Bronchial epithelial cell (primary cell): ENCODE measurements around the gene FHOD3. TPM values are rescaled to one million over a fixed set of nuclear protein-coding genes. Genes with fewer than 3 reads are reported as not detected.

Experiments
- DNase-seq: peaks from one replicate; pipeline ENCODE4 v3.0.0-alpha.2; 2010; ENCODE audit warnings: low read depth
- FAIRE-seq: peaks from 2 replicates; lab custom pipeline; 2011; peaks lifted over from hg19 to GRCh38; lab: Jason Lieb, UNC
- H3K27me3 ChIP-seq: 2 replicates; pipeline ENCODE4 v1.5.1; 2011; ENCODE audit warnings: low read length; ENCODE audit not compliant: control insufficient read depth, insufficient read depth
- H3K36me3 ChIP-seq: 2 replicates; pipeline ENCODE4 v1.5.1; 2011; ENCODE audit warnings: low read length; ENCODE audit not compliant: control insufficient read depth, insufficient read depth
- H3K4me3 ChIP-seq: 2 replicates; pipeline ENCODE4 v1.5.1; 2011; ENCODE audit warnings: mild to moderate bottlenecking, low read depth, low read length, control low read depth
- total RNA-seq: library from RNA; depleted of rRNA; stranded (reverse); fragments of >200 nt; gene quantifications from 2 replicates; pipeline ENCODE4 v1.2.1, GENCODE V29; 2014
- TF ChIP-seq, protein P1 (sequence below): IDR thresholded peaks from 2 replicates; pipeline ENCODE4 v1.5.1; 2011; ENCODE audit warnings: mild to moderate bottlenecking, moderate library complexity, low read length, control low read depth, inconsistent platforms; ENCODE audit not compliant: insufficient read depth, severe bottlenecking

FHOD3 gene
- total RNA-seq, 1 donor from 2014 or later, result 15.8 TPM

DNA sequence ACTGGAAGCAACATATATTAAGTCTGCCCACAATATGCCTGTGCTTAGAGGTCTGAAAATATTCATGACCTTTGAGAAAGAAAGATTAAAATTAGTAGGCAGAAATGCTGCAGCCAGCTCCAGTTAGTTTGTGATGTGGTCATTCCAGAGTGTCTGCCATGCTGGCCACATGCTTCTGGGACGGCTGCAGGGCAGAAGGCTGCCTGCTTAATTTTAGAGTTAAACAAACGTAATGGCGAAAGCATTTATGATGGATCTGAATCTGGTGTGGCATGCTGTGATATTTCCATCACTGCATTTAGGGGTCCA lies 95.4 kb downstream of the FHOD3 start:
- Histone ChIP-seq H3K4me3 (no peak overlapping the region), H3K36me3 (no peaks in the 10 kb centered on the region), H3K27me3 (no peaks in the 10 kb centered on the region)
- FAIRE-seq, result no peak
- no peak for DNase-seq
- TF ChIP-seq, protein P1, sequence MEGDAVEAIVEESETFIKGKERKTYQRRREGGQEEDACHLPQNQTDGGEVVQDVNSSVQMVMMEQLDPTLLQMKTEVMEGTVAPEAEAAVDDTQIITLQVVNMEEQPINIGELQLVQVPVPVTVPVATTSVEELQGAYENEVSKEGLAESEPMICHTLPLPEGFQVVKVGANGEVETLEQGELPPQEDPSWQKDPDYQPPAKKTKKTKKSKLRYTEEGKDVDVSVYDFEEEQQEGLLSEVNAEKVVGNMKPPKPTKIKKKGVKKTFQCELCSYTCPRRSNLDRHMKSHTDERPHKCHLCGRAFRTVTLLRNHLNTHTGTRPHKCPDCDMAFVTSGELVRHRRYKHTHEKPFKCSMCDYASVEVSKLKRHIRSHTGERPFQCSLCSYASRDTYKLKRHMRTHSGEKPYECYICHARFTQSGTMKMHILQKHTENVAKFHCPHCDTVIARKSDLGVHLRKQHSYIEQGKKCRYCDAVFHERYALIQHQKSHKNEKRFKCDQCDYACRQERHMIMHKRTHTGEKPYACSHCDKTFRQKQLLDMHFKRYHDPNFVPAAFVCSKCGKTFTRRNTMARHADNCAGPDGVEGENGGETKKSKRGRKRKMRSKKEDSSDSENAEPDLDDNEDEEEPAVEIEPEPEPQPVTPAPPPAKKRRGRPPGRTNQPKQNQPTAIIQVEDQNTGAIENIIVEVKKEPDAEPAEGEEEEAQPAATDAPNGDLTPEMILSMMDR, result no peak

DNA sequence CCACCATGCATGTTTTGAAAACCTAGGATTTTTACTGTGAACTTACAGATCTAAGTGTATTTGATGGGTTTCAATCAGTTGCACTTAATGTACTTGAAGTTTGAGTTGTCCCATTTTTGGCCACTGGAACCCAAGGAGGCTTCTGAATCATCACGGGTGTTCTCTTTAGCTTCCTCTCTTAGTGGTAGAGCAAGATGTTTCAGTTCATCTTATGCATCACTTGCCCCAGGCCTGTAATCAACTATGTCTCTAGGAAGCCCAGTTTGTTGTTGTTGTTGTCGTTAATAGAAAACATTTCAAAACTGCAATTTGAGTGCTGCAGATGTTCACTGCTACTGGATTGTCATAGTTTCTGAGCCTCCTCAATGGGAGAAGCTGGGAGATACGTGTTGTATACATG lies 97.0 kb downstream of the FHOD3 start:
- Histone ChIP-seq H3K4me3 (no peak overlapping the region), H3K36me3 (no peaks in the 10 kb centered on the region), H3K27me3 (no peaks in the 10 kb centered on the region)
- DNase-seq (peak; percentile 56), FAIRE-seq (no peak)
- TF ChIP-seq, protein P1, result no peak

DNA sequence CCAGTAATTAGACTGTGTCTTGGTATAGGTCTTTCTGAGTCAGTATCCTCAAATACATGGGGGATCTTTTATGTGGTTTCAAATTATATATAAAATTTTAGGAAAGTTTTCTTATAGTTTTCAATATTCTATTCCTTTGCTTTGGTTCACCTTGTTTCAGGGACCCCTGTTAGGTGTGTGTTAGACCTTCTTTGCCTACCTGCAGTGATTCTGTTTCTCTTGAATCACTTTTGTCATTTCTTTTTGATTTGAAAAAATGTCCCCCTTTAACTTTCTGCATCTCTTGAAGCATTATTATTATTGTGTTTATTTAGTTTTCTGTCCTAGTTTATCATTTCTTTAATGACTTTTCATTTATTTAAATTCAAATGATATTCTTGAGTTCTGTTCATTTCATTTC lies 98.7 kb downstream of the FHOD3 start:
- DNase-seq, result no peak

DNA sequence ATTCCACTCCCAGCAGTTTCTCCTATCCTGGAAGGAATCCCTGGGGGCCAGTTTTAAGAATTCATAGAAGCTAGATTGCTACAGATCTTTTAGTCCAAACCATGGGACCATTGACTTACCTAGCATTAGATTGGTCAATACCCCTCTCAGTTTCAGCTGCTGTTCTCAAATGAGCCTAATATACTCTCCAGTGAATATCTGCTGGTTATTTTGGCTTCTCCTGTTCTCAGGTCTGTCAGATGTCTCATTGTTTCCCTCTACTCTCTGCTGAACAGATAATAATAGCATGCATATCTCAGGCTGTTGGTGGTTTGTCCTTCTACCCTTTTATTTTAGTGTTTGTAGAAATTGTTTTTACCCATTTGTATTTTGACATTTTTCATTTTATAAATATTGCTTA lies 99.5 kb downstream of the FHOD3 start:
- no peak for FAIRE-seq
- TF ChIP-seq, protein P1, result no peak
- no peaks in the 10 kb centered on the region for H3K27me3 ChIP-seq
- H3K36me3 ChIP-seq, result no peaks in the 10 kb centered on the region
- DNase-seq, result no peak
- no peak overlapping the region for H3K4me3 ChIP-seq

More for the DNA sequence above, 98.7 kb downstream of the FHOD3 start:
- Histone ChIP-seq H3K36me3 (no peaks in the 10 kb centered on the region), H3K4me3 (no peak overlapping the region), H3K27me3 (no peaks in the 10 kb centered on the region)
- TF ChIP-seq, protein P1, result no peak
- FAIRE-seq, result no peak

DNA sequence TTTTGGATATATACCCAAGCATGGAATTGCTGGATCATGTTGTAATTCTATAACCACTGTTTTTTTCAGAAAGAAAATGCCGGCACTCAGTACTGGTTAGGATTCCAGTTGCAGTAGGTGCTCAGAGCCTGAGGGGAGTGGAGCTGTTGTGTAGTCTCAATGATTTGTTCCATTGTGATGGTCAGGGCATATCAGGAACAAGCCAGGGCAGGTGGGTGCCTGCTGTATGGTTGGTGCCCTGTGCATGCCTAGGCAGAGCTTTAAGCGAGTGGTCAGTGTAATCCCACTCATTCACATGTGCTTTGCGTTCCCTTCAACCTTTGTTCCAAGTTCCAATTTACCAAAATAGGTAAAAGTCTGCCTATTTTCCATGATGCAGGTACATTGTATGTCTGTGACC lies 100.9 kb downstream of the FHOD3 start:
- no peak overlapping the region for H3K4me3 ChIP-seq
- TF ChIP-seq, protein P1, result no peak
- peak; percentile 97 for DNase-seq
- peak; percentile 55 for FAIRE-seq
- H3K27me3 ChIP-seq, result no peaks in the 10 kb centered on the region
- no peaks in the 10 kb centered on the region for H3K36me3 ChIP-seq

DNA sequence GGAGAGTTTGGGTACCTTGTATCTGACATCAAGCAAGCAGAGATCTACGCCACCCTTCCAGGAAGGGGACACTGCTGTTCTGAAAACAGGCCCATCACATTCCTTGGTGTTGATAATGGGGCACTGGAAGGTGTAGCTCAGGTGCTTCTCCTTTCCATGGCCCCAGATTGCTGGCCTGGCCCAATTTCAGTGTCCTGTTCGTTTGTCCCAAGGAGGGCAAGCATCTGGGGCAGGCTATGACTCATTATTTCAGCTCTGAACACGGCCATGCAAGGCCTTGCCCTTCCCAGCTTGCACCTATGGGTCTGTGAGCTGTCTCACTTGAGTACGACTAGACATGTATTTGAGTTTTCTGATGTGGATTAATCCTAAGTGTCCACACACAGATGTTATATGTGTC lies 101.5 kb downstream of the FHOD3 start:
- FAIRE-seq (no peak), DNase-seq (peak; percentile 43)
- TF ChIP-seq, protein P1, result no peak
- no peaks in the 10 kb centered on the region for H3K36me3 ChIP-seq
- H3K27me3 ChIP-seq, result no peaks in the 10 kb centered on the region
- no peak overlapping the region for H3K4me3 ChIP-seq
